Right atrium auricular region (tissue), 2 donors: ENCODE data around the gene SLC35E1. TPM values are rescaled to one million over a fixed set of nuclear protein-coding genes. Genes with fewer than 3 reads are reported as not detected.
"Not testable (repeated sequence)": the region's sequence is repeated elsewhere in the genome, so short reads cannot be mapped to it uniquely, and the experiment has no call there.

Source experiments
- DNase-seq: peaks from one replicate; pipeline ENCODE4 v3.0.0-alpha.2; 2019; ENCODE audit warnings: low spot score
- H3K27ac ChIP-seq, 2 donors: fragments of 200-600 bp; sonication (generic); 1 replicate in 1 of 2; 2 replicates in 1 of 2; pipeline ENCODE4 v1.5.1; 2016 to 2019
- H3K27me3 ChIP-seq, 2 donors: fragments of 200-600 bp; sonication (generic); one replicate each; pipeline versions ENCODE4 v1.5.1 to v1.6.0; 2017 to 2019
- H3K36me3 ChIP-seq: fragments of 200-600 bp; sonication (generic); one replicate; pipeline ENCODE4 v1.5.1; 2016
- H3K4me1 ChIP-seq, 2 donors: fragments of 200-600 bp; sonication (generic); one replicate each; pipeline versions ENCODE4 v1.5.1 to v1.6.0; 2017 to 2019
- H3K4me3 ChIP-seq, 2 donors: fragments of 200-600 bp; sonication (generic); 1 replicate in 1 of 2; 2 replicates in 1 of 2; pipeline ENCODE4 v1.5.1; 2017 to 2019; ENCODE audit warnings: mild to moderate bottlenecking in 1 of 2, moderate library complexity in 1 of 2
- H3K9me3 ChIP-seq, 2 donors: fragments of 200-600 bp; sonication (generic); one replicate each; pipeline ENCODE4 v1.5.1; 2019
- CTCF ChIP-seq, 2 donors: fragments of 200-600 bp; sonication (generic); IDR thresholded peaks; one replicate each; pipeline ENCODE4 v1.5.1; 2019; ENCODE audit warnings: antibody characterized with exemption in 2 of 2
- total RNA-seq, 2 donors: library from RNA; depleted of rRNA; stranded (reverse); fragments of >200 nt; gene quantifications; one replicate each; pipeline ENCODE4 v1.1.0, GENCODE V29; 2016

The SLC35E1 gene
- total RNA-seq, 2 donors from 2014 or later: 27.5 to 34.9 TPM

DNA sequence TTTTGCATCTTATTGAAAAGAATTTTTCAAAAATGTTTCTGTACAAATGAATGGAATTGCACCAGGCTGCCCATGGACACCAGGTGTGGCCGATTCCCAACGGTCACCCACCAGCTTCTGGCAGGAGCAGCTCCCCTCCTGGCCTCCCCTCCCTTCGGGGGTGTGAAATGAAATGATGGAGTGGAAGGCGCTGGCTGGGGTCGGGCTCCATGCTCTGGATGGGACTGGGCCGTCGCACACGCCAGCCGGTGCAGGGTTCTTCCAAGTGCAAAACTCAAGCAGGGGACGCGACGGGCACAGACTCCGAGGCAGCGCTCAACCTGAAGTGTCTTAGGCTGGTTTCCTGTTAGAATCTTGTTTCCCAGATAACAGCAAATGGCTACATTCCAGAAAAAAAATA, 54.2 kb downstream of the SLC35E1 start:
- no peak for TF ChIP-seq CTCF (IDR thresholded peaks at IDR 0.05)
- DNase-seq: no peak
- H3K4me1 ChIP-seq: no peaks in the 10 kb centered on the region
- H3K4me3 ChIP-seq: no peak overlapping the region
- no peaks in the 10 kb centered on the region for H3K27me3 ChIP-seq
- peaks cover 74% of the 10 kb centered on the region for H3K36me3 ChIP-seq
- H3K9me3 ChIP-seq: no peaks in the 10 kb centered on the region
- H3K27ac ChIP-seq: no peak overlapping the region

GRCh38 chr19:16516923-16517610, 55.1 kb downstream of the SLC35E1 start:
- DNase-seq: no peak
- H3K4me1 ChIP-seq: no peaks in the 10 kb centered on the region
- no peaks in the 10 kb centered on the region for H3K27me3 ChIP-seq
- no peak for TF ChIP-seq CTCF (IDR thresholded peaks at IDR 0.05)
- no peaks in the 10 kb centered on the region for H3K9me3 ChIP-seq
- no peak overlapping the region for H3K27ac ChIP-seq
- no peak overlapping the region for H3K4me3 ChIP-seq
- H3K36me3 ChIP-seq: peaks cover 74% of the 10 kb centered on the region

DNA sequence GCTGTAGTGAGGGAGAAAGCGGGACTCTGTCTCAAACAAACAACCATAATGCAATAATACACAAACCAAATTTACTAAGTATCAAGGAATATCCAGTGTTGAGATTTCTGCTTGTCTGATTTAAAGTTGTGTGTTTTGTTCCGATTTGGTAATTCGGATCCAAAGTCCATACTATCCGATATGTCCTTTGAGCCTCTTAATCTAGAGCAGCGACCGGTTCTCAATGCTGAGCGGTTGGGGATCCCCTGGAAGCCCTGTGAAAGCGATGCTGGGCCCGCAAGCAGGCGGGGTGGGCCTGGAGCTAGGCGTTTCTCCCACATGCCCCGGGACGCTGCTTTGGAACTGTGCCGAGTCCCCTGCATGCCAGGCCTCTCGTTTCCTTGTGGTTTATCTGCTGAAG, 55.8 kb downstream of the SLC35E1 start:
- DNase-seq: no peak
- TF ChIP-seq CTCF (IDR thresholded peaks at IDR 0.05): no peak
- Histone ChIP-seq H3K27me3 (no peaks in the 10 kb centered on the region), H3K27ac (no peak overlapping the region), H3K9me3 (no peaks in the 10 kb centered on the region), H3K4me3 (no peak overlapping the region), H3K4me1 (no peaks in the 10 kb centered on the region), H3K36me3 (peaks cover 68% of the 10 kb centered on the region)

DNA sequence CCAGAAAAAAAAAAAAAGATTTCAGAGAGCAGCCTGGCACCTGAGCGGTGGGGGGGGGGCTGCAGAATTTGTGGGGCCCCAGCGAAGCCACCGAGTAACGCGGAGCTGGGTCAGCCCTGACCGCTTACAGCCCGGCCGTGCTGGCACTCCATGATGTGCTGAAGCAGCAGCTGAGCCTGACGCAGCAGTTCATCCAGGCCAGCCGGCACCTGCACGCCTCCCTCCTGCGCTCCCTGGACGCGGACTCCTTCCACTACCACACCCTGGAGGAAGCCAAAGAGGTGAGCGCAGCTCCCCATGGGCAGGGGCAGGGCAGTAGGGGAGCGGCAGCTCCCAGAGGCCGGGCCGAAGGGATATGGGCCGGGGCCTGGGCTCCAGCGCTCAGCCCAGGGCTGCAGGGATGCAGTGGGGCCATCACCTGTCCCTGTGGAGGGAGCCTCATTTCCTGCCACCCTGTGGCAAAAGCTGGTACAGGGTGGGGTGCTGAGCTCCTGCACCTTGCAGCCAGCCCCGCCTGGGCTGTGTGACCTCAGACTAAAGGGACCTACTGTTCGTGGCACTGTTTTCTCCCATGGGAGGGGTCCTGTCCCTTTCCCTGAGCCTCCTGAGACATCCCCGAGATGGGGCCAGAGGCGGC, 57.7 kb downstream of the SLC35E1 start:
- DNase-seq: no peak
- Histone ChIP-seq H3K4me1 (peaks cover 0 to 9% of the 10 kb centered on the region in 2 donors), H3K27me3 (no peaks in the 10 kb centered on the region), H3K36me3 (peaks cover 59% of the 10 kb centered on the region), H3K4me3 (no peak overlapping the region), H3K9me3 (no peaks in the 10 kb centered on the region), H3K27ac (no peak overlapping the region)
- TF ChIP-seq CTCF (IDR thresholded peaks at IDR 0.05): no peak

DNA sequence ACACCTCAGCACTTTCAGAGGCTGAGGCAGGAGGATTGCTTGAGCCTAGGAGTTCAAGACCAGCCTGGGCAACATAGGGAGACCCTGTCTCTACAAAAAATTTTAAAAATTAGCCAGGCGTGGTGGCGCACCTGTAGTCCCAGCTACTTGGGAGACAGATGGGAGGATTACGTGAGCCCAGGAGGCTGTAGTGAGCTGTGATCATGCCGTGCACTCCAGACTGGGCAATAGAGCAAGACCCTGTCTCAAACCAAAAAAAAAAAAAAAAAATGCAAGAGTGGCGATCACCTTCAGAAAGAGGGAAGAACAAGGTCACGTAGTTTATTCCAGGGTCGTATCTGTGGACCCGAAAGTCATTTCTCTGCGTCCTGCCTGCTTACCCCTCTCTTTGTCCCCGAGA, 59.6 kb downstream of the SLC35E1 start:
- not testable (repeated sequence) for H3K4me3 ChIP-seq, DNase-seq, H3K27me3 ChIP-seq, H3K9me3 ChIP-seq, H3K4me1 ChIP-seq, H3K27ac ChIP-seq
- peaks cover 46% of the 10 kb centered on the region for H3K36me3 ChIP-seq

- no peak for TF ChIP-seq CTCF (IDR thresholded peaks at IDR 0.05)
- H3K27ac ChIP-seq: peak overlapping the region; percentile 46 to 53
- DNase-seq: peak; percentile 80
These were observed 62.8 kb downstream of the SLC35E1 start for GRCh38 chr19:16509141-16510061.

More at GRCh38 chr19:16509141-16510061, 62.8 kb downstream of the SLC35E1 start:
- H3K4me3 ChIP-seq: no peak overlapping the region
- H3K27me3 ChIP-seq: no peaks in the 10 kb centered on the region
- peaks cover 0 to 9% of the 10 kb centered on the region in 2 donors for H3K4me1 ChIP-seq
- no peaks in the 10 kb centered on the region for H3K9me3 ChIP-seq
- peaks cover 29% of the 10 kb centered on the region for H3K36me3 ChIP-seq
